Osteocyte (in vitro differentiated cells): ENCODE measurements around the gene NUDC. TPM values are rescaled to one million over a fixed set of nuclear protein-coding genes. Genes with fewer than 3 reads are reported as not detected.

Experiments used
- DNase-seq: peaks from one replicate; pipeline ENCODE4 v3.0.0; 2021; ENCODE audit warnings: mixed read lengths; ENCODE audit not compliant: unreplicated experiment; ENCODE audit errors: extremely low spot score
- H3K27ac Mint-ChIP-seq: one replicate; pipeline ENCODE4 v1.8.0; 2021; ENCODE audit warnings: mild to moderate bottlenecking, mixed read lengths; ENCODE audit not compliant: unreplicated experiment
- H3K27me3 Mint-ChIP-seq: one replicate; pipeline ENCODE4 v1.8.0; 2021; ENCODE audit warnings: mixed read lengths; ENCODE audit not compliant: unreplicated experiment
- H3K36me3 Mint-ChIP-seq: one replicate; pipeline ENCODE4 v1.8.0; 2021; ENCODE audit warnings: mixed read lengths; ENCODE audit not compliant: unreplicated experiment
- H3K4me1 Mint-ChIP-seq: one replicate; pipeline ENCODE4 v1.8.0; 2021; ENCODE audit warnings: mixed read lengths; ENCODE audit not compliant: unreplicated experiment
- H3K4me3 Mint-ChIP-seq: one replicate; pipeline ENCODE4 v1.8.0; 2021; ENCODE audit warnings: mild to moderate bottlenecking, moderate library complexity, mixed read lengths; ENCODE audit not compliant: unreplicated experiment
- H3K9me3 Mint-ChIP-seq: one replicate; pipeline ENCODE4 v1.8.0; 2021; ENCODE audit warnings: mixed read lengths; ENCODE audit not compliant: unreplicated experiment
- CTCF ChIP-seq: fragments of 200-600 bp; sonication (generic); IDR thresholded peaks from 2 replicates; pipeline ENCODE4 v1.5.0; 2021; ENCODE audit warnings: antibody characterized with exemption, mild to moderate bottlenecking, moderate library complexity
- total RNA-seq: library from RNA; stranded (reverse); gene quantifications from 2 replicates; pipeline ENCODE4 v1.2.1, GENCODE V29; 2021

NUDC gene
- total RNA-seq, 1 donor from 2014 or later, result 54.3 TPM

GRCh38 chr1:26965628-26966027 lies 44.1 kb downstream of the NUDC start:
- peaks cover 3% of the 10 kb centered on the region for H3K4me1 Mint-ChIP-seq
- TF ChIP-seq CTCF, result no peak
- peaks cover 26% of the 10 kb centered on the region for H3K27me3 Mint-ChIP-seq
- no peak overlapping the region for H3K4me3 Mint-ChIP-seq
- H3K9me3 Mint-ChIP-seq, result no peaks in the 10 kb centered on the region
- DNase-seq, result no peak
- no peaks in the 10 kb centered on the region for H3K36me3 Mint-ChIP-seq
- no peak overlapping the region for H3K27ac Mint-ChIP-seq

DNA sequence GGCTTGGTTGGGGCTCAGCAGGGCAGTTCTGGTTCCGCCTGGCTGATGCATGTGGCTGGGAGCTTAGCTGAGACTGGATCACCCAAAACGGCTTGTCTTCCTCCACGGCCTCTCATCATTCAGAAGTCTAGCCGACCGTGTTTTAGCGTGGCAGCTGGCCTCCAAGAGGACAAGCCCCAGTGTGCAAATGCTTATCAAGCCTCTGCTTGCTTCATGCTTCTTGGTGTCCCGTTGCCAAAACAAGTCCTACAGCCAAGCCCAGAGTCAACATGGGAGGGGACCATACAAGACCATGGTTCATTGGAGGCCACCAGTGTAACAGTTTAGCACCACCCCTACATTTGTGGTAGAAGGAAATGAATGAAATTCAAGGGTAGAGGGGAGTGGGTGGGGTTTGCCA lies 49.3 kb downstream of the NUDC start:
- Mint-ChIP-seq H3K36me3 (no peaks in the 10 kb centered on the region), H3K4me1 (peaks cover 10% of the 10 kb centered on the region), H3K4me3 (no peak overlapping the region), H3K9me3 (no peaks in the 10 kb centered on the region), H3K27me3 (peaks cover 4% of the 10 kb centered on the region), H3K27ac (no peak overlapping the region)
- TF ChIP-seq CTCF, result no peak
- DNase-seq, result no peak

- no peak for TF ChIP-seq CTCF
- Mint-ChIP-seq H3K4me3 (no peak overlapping the region), H3K4me1 (peaks cover 10% of the 10 kb centered on the region), H3K9me3 (no peaks in the 10 kb centered on the region), H3K27me3 (peaks cover 3% of the 10 kb centered on the region), H3K36me3 (no peaks in the 10 kb centered on the region), H3K27ac (no peak overlapping the region)
- no peak for DNase-seq
Measured at GRCh38 chr1:26971590-26971989, 50.0 kb downstream of the NUDC start.

GRCh38 chr1:26972390-26972789 lies 50.8 kb downstream of the NUDC start:
- no peak for DNase-seq
- TF ChIP-seq CTCF, result no peak

GRCh38 chr1:26972821-26973220 lies 51.3 kb downstream of the NUDC start:
- H3K27me3 Mint-ChIP-seq, result no peaks in the 10 kb centered on the region
- DNase-seq, result no peak
- H3K4me1 Mint-ChIP-seq, result peaks cover 10% of the 10 kb centered on the region
- H3K9me3 Mint-ChIP-seq, result no peaks in the 10 kb centered on the region
- H3K36me3 Mint-ChIP-seq, result no peaks in the 10 kb centered on the region
- no peak overlapping the region for H3K4me3 Mint-ChIP-seq
- no peak for TF ChIP-seq CTCF
- H3K27ac Mint-ChIP-seq, result no peak overlapping the region

More at GRCh38 chr1:26972390-26972789, 50.8 kb downstream of the NUDC start:
- Mint-ChIP-seq H3K36me3 (no peaks in the 10 kb centered on the region), H3K4me3 (peak overlapping the region; percentile 29), H3K9me3 (no peaks in the 10 kb centered on the region), H3K4me1 (peaks cover 10% of the 10 kb centered on the region), H3K27ac (no peak overlapping the region), H3K27me3 (no peaks in the 10 kb centered on the region)
